ENCODE results near the gene ADAMTS8. TPM values are rescaled to one million over a fixed set of nuclear protein-coding genes. Genes with fewer than 3 reads are reported as not detected.

ADAMTS8 gene
- total RNA-seq, 2 donors from 2014 or later = 1.00 to 4.0 TPM

- no peak overlapping the region for H3K4me3 ChIP-seq (ENCODE audit: low read length)
- DNase-seq = no peak
- no peak overlapping the region for H3K9ac ChIP-seq (ENCODE audit: extremely low read depth, low read length, poor library complexity, severe bottlenecking)
- no peak for TF ChIP-seq CTCF (conservative IDR thresholded peaks at IDR 0.05)
- H3K36me3 ChIP-seq (ENCODE audit: control insufficient read depth, insufficient read depth, low read length) = no peaks in the 10 kb centered on the region
- no peaks in the 10 kb centered on the region for H3K4me1 Mint-ChIP-seq
- H3K27me3 ChIP-seq (ENCODE audit: control insufficient read depth, insufficient read depth, low read length, poor library complexity, severe bottlenecking) = no peaks in the 10 kb centered on the region
- H3K27me3 Mint-ChIP-seq (ENCODE audit: insufficient read depth) = no peaks in the 10 kb centered on the region
- no peaks in the 10 kb centered on the region for H3K9me3 Mint-ChIP-seq
- 92 to 93% methylated on average over 10 to 12 of the region's 12 CpGs for WGBS, 2 experiments (ENCODE audit: insufficient coverage in 1 of 2, insufficient read length in 1 of 2)
- no peaks in the 10 kb centered on the region for H3K9me3 ChIP-seq (ENCODE audit: control insufficient read depth, low read length)
- no peaks in the 10 kb centered on the region for H3K36me3 Mint-ChIP-seq (ENCODE audit: low read depth)
- no peak overlapping the region for H3K4me3 Mint-ChIP-seq
- H3K27ac Mint-ChIP-seq = no peak overlapping the region
- no peak overlapping the region for H3K27ac ChIP-seq (ENCODE audit: low read depth, low read length)
- H3K4me1 ChIP-seq (ENCODE audit: control insufficient read depth, insufficient read depth, low read length) = no peaks in the 10 kb centered on the region
Observed at GRCh38 chr11:130474637-130475400, 46.4 kb upstream of the ADAMTS8 start.

- Histone ChIP-seq H3K4me3 (ENCODE audit: low read length) (no peak overlapping the region), H3K27me3 (ENCODE audit: control insufficient read depth, insufficient read depth, low read length, poor library complexity, severe bottlenecking) (no peaks in the 10 kb centered on the region), H3K27ac (ENCODE audit: low read depth, low read length) (no peak overlapping the region), H3K36me3 (ENCODE audit: control insufficient read depth, insufficient read depth, low read length) (no peaks in the 10 kb centered on the region), H3K4me1 (ENCODE audit: control insufficient read depth, insufficient read depth, low read length) (no peaks in the 10 kb centered on the region), H3K9ac (ENCODE audit: extremely low read depth, low read length, poor library complexity, severe bottlenecking) (no peak overlapping the region), H3K9me3 (ENCODE audit: control insufficient read depth, low read length) (no peaks in the 10 kb centered on the region)
- H3K27ac Mint-ChIP-seq = no peak overlapping the region
- TF ChIP-seq CTCF (conservative IDR thresholded peaks at IDR 0.05) = no peak
- WGBS, 2 experiments (ENCODE audit: insufficient coverage in 1 of 2, insufficient read length in 1 of 2) = 91 to 94% methylated on average over 4 to 21 of the region's 21 CpGs
- no peak for DNase-seq
- no peaks in the 10 kb centered on the region for H3K9me3 Mint-ChIP-seq
- no peak overlapping the region for H3K4me3 Mint-ChIP-seq
- H3K27me3 Mint-ChIP-seq (ENCODE audit: insufficient read depth) = no peaks in the 10 kb centered on the region
- peaks cover 1% of the 10 kb centered on the region for H3K36me3 Mint-ChIP-seq (ENCODE audit: low read depth)
- H3K4me1 Mint-ChIP-seq = no peaks in the 10 kb centered on the region
Observed at GRCh38 chr11:130473795-130474377, 45.5 kb upstream of the ADAMTS8 start.

GRCh38 chr11:130473056-130473794 is 44.8 kb upstream of the ADAMTS8 start:
- no peak for DNase-seq
- Mint-ChIP-seq H3K27ac (no peak overlapping the region), H3K9me3 (no peaks in the 10 kb centered on the region), H3K4me1 (no peaks in the 10 kb centered on the region), H3K36me3 (ENCODE audit: low read depth) (peaks cover 2% of the 10 kb centered on the region), H3K27me3 (ENCODE audit: insufficient read depth) (no peaks in the 10 kb centered on the region), H3K4me3 (no peak overlapping the region)
- Histone ChIP-seq H3K27ac (ENCODE audit: low read depth, low read length) (no peak overlapping the region), H3K36me3 (ENCODE audit: control insufficient read depth, insufficient read depth, low read length) (no peaks in the 10 kb centered on the region), H3K9ac (ENCODE audit: extremely low read depth, low read length, poor library complexity, severe bottlenecking) (no peak overlapping the region), H3K4me1 (ENCODE audit: control insufficient read depth, insufficient read depth, low read length) (no peaks in the 10 kb centered on the region), H3K4me3 (ENCODE audit: low read length) (no peak overlapping the region), H3K9me3 (ENCODE audit: control insufficient read depth, low read length) (no peaks in the 10 kb centered on the region), H3K27me3 (ENCODE audit: control insufficient read depth, insufficient read depth, low read length, poor library complexity, severe bottlenecking) (no peaks in the 10 kb centered on the region)
- 95 to 97% methylated on average over 37 to 52 of the region's 52 CpGs for WGBS, 2 experiments (ENCODE audit: insufficient coverage in 1 of 2, insufficient read length in 1 of 2)
- no peak for TF ChIP-seq CTCF (conservative IDR thresholded peaks at IDR 0.05)
